ENCODE results near the gene CFAP99. TPM values are rescaled to one million over a fixed set of nuclear protein-coding genes. Genes with fewer than 3 reads are reported as not detected.

Gene CFAP99
- total RNA-seq, 1 donor from 2014 or later = 1.3 TPM

DNA sequence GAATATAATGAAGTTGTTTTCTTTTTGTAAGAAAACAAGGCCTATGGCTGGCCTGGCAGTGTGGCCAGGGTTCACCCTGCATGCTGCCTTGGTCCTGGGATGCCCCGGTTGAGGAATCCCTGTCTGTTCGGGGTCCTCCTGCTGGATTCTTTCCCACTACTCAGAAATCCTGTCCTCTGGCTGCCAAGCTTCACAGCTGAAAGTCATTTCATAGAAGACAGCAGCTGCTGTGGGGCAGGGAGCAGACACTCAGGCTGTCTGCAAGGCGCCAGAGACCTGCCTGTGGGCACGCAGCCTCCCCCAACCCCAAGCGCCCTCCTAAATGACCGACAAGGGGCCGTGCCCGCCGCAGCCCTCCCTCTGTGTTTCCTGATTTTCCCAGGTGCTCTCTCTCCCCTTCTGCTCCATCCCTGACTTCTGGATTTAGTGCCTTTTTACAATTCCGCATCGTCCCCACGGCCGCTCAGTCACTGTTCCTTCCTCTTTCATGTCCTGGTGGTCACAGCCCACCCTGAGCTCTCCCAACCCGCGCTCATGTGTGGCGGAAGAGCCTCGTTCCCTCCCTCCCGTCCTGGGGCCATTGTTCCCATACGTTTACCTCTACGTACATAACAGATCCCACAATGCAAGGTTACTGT is 27.9 kb upstream of the CFAP99 start:
- DNase-seq (ENCODE audit: low spot score) = no peak

DNA sequence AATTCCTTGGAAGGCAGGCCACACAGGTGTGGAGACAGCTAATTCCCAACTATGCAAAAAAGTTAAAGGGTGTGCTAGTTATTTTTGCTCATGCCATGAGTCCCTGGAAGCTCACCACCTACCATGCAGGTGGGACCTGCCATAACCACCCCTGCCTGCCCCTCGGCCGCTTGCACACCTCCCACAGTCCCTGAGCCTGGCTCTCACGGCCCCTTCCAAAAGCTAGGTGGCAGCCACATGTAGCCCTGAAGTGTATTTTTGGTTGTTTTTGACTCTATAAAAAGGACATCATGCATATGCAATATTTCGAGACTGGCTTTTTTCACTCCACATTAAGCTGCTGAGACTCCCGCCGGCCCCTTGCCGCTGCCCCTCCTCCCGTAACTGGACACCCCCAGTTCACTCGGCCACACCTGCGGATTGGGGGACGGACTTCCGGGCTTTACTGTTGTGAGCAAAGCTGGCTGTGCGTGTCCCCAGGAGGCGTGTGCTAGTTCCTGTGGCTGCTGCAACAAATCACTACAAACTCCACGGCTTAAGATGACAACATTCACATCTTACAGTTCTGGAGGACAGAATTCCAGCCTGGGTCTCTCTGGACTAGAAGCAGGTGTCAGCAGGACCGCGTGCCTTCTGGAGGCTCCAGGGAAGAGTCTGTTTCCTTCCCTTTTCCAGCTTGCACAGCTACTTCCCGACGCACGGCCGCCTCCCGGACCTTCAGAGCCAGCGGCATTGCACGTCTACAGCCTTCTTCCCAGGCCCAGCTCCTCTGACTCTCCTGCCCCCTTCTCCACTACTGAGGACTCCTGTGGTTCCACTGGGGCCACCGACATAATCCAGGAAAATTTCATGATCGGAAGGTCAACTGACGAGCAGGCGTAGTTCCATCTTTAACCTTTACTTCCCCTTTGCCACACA is 25.1 kb upstream of the CFAP99 start:
- no peak for DNase-seq (ENCODE audit: low spot score)

DNA sequence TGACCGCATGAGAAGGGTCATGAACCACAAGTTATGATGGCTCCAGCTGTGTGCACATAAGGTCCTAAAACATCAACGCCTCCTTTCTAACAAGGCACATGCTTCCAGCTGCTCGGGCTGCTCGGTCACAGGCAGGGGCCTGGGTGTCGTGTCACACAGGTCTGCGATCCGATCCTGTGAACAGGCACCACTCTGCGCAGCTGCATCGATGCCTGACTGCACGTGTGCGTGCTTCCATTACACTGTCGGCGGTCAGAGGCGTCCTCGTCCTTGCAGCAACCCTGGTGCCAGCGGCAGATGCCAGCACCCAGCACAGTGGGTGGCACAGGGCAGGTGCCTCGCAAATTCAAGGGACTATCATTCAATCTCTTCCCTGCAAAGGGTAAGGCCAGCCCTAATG is 24.2 kb upstream of the CFAP99 start:
- no peak for DNase-seq (ENCODE audit: low spot score)

- no peak for DNase-seq (ENCODE audit: low spot score)
Observed at GRCh38 chr4:2395038-2395437, 23.7 kb upstream of the CFAP99 start.

- DNase-seq (ENCODE audit: low spot score) = no peak
Observed at GRCh38 chr4:2395584-2395983, 23.2 kb upstream of the CFAP99 start.

DNA sequence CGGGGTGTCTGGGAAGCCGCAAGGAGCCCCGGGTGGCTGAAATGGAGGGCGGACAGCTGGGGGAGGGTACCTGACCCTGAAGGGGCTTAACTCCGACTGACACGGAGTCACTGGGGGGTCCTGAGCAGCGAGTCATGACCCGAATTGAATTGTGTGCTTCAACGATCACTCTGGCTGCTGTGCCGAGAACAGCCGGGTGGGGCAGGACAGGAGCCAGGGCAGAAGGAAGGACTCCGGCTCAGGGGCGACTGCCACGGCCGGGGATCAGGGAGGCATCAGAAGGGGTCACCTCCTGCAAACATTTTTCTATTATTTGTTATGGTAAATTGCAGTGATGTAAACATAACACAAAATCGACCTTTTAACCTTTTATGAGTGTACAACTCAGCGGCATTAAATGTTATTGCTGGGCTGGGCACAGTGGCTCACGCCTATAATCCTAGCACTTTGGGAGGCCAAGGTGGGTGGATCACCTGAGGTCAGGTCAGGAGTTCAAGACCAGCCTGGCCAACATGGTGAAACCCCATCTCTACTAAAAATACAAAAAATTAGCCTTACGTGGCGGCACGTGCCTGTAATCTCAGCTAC is 21.9 kb upstream of the CFAP99 start:
- no peak for DNase-seq (ENCODE audit: low spot score)

GRCh38 chr4:2397596-2398379 is 21.0 kb upstream of the CFAP99 start:
- no peak for DNase-seq (ENCODE audit: low spot score)

GRCh38 chr4:2399216-2399615 is 19.5 kb upstream of the CFAP99 start:
- DNase-seq (ENCODE audit: low spot score) = no peak

DNA sequence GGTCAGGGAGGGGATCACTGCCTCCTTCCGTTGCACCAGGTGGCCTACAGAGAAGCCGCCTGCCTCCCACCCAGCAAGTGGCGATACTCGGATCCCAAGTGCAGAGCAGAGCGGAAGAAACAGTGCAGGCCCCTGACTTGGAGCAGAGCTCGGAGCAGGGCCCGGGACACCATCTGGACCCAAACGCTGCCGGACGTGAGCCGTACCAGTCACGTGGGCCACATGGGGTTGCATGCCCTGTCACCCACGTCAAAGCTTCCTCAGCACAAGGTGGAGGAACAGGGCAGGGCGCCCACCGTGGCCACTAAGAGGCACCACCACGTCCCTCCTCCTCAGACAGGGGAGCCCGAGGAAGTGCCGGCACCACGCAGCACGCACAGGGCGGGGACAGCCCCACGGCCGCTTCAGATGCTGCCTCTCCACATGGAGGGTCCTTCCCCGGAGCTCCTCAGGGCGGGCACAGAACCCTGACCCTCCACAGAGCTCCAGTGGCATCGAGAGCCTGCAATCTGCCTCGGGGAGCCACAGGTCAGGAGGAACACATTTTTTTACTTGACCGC is 19.0 kb upstream of the CFAP99 start:
- DNase-seq (ENCODE audit: low spot score) = no peak

- peak; percentile 51 for DNase-seq (ENCODE audit: low spot score)
Observed at GRCh38 chr4:2400841-2401609, 17.7 kb upstream of the CFAP99 start.

- no peak for DNase-seq (ENCODE audit: low spot score)
Observed at GRCh38 chr4:2401610-2401983, 17.2 kb upstream of the CFAP99 start.

- peak; percentile 81 for DNase-seq (ENCODE audit: low spot score)
Observed at GRCh38 chr4:2402048-2402842, 16.5 kb upstream of the CFAP99 start.

- no peak for DNase-seq (ENCODE audit: low spot score)
Observed at GRCh38 chr4:2402941-2403340, 15.8 kb upstream of the CFAP99 start.

GRCh38 chr4:2406406-2406805 is 12.3 kb upstream of the CFAP99 start:
- no peak for DNase-seq (ENCODE audit: low spot score)

DNA sequence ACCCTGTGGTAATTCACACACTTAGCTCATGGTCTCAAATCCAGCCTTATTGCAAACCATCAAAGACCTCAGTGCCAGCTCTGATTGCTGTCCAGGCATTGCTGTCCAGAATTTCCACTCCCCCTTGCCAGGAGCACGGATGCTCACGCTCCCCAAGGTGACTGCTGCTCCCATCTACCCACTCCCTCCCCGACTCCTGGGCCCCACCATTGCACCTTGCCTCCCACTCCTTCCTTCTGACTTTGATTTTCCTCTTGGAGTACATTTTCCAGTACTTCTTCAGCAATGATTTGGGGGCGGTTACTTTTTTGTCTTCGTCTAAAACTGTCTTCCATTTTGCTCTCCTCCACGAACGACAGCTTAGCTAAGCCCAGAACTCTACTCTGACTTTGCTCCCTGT is 11.8 kb upstream of the CFAP99 start:
- no peak for DNase-seq (ENCODE audit: low spot score)

- no peak for DNase-seq (ENCODE audit: low spot score)
Observed at GRCh38 chr4:2407991-2408342, 10.8 kb upstream of the CFAP99 start.

DNA sequence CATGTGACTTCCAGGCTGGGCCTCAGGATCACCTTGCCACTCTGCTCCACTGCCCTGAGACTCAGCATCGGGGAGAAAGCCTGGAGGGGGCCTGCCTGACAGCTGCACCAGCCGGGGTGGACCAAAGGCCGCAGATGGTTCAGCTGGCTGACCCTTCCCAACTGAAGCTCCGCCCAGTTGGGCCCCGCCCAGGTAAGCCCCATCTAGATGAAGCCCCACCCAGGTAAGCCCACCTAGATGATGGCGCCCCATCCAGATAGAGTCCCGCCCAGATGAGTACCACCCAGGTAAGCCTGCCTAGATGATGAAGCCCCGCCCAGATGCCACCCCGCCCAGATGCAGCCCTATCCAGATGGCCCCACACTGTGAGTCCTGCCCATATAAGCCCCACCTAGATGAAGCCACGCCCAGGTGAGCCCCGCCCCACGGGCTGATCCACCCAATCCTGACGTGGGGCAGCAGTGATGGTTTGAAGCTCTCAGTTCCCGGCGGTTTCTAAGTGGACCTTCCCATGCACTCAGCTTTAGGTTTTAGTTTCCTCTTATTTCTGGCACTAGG is 10.3 kb upstream of the CFAP99 start:
- no peak for DNase-seq (ENCODE audit: low spot score)

GRCh38 chr4:2408976-2409375 is 9.8 kb upstream of the CFAP99 start:
- no peak for DNase-seq (ENCODE audit: low spot score)

DNA sequence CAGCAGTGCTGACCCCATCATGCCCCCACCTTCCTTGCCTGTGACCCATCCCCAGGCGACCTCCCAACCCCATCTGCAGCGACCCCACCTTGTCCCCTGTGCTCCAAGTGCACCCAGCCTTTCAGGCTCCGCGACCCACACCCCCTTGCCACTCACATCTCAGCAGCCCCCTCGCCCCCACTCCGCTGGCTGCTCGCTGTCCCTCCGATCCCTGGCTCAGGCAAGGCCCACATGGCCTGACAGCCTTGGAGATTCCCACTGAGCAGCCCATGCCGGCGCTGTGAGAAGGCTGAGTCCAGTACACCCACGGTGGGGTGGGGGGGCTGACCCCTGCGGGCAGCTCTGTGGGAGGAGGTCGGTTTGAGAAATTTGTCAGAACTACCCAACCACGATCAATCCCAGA is 9.4 kb upstream of the CFAP99 start:
- DNase-seq (ENCODE audit: low spot score) = no peak
